HCEC 1CT (cell line): Measurements from ENCODE around the gene TTLL9.

ENCODE experiments used
- DNase-seq: peaks from one replicate; pipeline ENCODE4 v3.0.0-alpha.2; 2017

The TTLL9 gene

DNA sequence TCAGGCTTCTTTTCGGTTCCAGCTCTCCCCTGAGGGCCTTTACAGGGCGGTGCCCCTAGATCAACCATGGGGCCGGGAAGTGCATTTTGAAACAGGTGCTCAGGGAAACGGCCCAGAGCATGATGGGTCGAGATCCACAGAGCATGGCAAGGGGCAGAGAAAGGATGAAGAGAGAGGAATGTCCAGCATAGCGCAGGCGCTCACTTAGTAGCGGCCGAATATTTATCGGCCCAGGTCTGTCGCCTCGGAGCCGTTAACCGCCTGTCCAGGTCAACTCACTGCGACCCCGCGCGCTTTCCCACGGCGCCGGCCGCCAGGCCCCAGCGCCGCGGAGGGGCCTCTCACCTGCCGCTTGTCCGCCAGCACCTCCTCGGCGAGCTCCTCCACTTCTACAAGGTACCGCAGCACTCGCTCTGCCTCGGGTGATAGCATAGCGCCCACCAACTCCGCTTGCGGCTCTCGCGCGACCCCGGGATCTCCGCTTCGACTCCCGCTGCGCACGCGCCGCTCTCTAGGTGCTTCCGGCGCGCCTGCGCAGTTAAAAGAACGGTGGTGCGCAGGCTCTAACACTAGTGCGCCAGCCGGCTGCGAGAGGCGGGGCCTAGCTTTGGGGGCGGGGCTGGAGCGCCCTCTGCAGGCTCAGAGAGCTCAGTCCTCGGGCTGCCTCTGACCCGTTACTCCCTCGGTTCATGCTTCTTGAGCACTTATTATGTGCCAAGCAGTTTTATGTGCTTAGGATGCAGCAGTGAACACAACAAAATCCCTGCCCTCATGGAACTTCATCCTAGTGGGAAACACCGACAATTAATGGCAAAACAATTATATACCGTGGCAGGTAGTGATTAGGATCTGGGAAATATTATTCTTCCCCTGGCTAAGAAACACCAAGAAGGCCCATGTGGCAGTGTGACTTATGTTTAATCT lies 81.4 kb downstream of the TTLL9 start, which contains the start of gene PDRG1:
TSS of gene PDRG1 (minus strand) at position 517 of the 924 bp plus-strand sequence. CDS start at position 432, 85 bp downstream.
- DNase-seq, result peak; percentile 96

DNA sequence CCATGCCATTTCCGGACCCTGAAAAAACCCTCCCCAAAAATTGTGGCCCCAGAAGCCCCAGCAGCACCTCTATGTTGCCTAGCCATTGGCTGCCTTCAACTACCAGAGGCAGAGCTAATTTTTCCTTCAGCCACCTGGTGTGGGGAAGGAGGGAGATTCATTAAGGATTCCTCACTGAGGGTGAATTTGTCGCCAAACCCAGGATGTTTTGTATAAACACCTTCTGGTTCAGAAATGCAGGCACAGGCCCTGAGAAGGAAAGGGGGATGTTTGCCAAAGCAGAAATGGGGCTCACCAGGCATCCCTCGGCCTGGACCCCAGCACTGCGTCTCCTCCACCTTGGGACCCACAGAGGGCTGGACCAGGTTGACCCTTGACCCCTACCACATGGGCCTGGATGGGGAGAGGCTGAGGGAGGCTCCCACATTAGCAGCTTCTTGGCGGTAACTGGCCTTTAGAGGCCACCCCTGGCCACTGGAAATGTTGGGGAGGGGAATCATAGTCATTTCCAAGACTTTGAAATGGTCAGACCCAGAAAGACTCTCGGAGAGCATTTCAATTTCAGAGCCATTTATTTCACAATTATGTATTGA lies 83.2 kb downstream of the TTLL9 start:
- DNase-seq, result no peak

DNA sequence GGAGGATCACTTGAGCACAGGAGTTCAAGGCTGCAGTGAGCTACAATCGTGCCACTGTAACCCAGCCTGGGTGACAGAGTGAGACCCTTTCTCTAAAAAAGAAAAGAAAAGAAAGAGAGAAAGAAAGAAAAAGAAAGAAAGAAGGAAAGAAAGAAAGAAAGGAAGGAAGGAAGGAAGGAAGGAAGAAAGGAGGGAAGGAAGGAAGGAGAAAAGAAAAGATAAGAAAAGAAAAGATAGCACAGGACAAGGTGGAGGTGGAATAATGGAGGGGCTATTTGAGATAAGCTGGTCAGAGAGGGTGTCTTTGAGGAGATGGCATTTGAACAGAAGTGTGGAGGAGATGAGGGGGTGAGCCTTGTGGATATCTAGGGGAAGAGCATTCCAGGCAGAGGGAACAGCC lies 84.1 kb downstream of the TTLL9 start:
- DNase-seq, result no peak

DNA sequence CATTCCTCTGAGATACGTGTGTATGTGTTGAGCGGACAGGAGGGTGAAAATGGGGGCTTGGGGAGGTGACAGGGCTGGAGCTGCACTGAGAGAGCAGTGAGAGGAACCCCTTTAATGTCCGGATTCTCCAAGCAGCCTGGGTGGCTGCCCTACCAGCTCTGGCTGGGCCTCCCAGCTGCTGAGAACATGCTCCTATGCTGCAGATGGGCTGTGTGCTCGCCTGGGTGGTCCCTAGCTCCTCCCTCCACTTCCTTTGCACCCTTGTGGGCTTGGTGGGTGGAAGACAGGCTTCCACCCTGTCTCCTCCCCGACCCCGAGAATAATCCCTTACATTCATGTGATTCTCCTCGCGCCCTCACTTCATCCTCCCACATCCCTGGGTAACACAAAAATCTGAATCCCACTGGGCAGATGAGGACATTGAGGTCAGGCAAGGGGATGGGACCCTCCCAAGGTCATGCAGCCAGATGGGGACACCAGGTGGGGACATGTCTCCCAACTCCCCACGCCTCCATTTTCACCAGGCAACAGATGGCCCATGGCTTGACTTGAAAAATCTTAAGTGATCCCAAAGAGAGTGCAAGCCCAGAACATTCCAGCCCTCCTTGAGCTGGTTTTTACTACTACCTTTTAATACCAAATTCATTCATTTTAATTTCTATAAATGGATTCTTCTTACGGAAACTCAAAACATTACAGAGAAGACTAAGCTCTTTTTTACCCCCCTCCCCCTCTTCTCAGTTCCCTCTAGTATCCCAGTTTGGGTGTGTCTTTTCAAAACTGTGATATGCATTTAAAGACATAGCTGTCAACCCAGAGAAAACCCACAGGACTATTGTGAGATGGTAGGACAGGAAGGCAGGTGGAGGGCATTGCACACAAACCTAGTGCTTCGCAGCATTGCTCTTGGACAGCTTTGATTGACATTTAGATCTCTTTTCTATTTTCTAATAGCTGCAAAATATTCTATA lies 86.4 kb downstream of the TTLL9 start:
- DNase-seq, result no peak

DNA sequence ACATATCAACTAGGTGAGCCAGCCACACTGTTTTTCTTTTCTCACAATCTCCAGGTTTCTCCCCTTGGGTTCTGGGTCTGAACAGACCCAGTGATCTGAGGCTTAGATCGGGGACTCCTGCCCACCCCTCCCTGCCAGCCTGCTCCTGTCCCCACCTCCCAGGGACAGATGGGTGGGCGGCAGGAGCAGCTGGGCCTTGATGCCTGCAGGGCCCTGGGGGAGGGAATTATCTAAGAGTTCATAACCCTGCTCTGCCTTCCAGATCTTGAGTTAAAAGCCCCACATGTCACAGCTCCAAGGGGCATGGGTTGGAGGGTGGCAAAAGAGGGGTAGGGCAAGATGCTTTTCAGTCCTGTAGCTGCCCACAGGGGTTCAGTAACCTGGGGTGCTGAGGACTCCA lies 92.3 kb downstream of the TTLL9 start:
- no peak for DNase-seq

DNA sequence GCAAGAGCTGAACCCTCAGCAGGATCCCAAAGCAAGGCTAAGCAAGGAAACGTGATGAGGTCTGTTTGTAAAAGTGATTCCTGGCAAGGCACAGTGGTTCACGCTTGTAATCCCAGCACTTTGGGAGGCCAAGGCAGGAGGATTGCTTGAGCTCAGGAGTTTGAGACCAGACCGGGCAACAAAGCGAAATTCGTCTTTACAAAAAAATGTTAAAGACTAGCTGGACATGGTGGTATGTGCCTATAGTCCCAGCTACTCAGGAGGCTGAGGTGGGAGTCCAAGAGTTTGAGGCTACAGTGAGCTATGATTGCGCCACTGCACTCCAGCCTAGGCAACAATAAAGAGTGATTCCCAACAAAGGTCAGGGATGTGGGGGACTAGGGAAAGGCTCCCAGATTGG lies 93.5 kb downstream of the TTLL9 start:
- no peak for DNase-seq

DNA sequence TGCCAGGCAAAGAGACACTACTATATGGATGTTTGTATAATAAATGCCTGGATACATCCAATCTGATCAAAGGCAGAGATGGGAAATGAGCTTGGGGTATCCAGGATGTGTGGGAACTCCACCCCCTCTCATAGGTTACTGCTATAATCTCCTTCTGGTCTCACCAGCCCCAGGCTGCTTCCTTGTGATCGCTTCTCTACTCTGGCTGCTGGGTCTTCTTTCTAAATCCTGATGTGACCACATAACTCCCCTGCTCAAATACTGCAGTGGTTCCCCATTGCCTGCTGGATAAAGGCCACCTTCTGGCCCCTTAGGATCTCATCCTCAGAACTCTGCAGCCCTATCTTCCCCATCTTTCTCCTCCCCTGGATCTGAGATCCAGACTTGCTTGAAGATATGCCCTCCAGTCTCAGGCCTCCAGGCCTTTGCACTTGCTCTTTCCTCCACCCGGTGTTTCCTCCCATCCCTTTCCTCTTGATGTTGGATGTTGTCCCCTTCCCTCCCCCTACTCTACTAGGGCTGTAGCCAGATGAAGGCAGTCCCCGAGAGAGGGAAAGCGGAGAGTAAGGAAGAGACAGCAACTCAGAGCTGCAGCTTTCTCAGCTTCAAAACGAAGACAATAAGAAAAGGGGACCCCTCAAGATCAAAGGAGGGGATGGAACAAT lies 96.7 kb downstream of the TTLL9 start:
- no peak for DNase-seq

DNA sequence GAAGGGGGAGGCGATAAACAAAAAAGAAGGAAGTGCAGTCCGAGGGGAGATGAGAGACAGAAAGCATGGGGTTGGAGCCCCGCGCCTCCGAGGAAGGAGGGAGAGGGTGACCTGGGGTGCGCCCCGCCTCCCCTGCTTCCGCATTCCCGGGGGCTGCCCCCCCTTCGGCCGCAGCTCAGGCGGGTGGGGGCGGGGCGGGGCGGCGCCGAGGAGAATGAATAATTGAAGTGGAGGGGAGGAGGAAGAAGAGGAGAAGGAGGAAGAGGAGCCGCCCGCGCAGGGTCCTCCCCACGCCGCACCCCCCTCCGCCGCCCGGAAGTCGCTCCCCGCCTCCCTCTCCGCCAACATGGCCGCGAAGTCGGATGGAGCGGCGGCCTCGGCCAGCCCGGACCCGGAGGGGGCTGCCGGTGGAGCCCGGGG lies 97.4 kb downstream of the TTLL9 start, which contains the start of gene XKR7:
TSS of gene XKR7 (plus strand) at position 322 of the 420 bp plus-strand sequence. CDS start at position 347, 25 bp downstream.
- no peak for DNase-seq

DNA sequence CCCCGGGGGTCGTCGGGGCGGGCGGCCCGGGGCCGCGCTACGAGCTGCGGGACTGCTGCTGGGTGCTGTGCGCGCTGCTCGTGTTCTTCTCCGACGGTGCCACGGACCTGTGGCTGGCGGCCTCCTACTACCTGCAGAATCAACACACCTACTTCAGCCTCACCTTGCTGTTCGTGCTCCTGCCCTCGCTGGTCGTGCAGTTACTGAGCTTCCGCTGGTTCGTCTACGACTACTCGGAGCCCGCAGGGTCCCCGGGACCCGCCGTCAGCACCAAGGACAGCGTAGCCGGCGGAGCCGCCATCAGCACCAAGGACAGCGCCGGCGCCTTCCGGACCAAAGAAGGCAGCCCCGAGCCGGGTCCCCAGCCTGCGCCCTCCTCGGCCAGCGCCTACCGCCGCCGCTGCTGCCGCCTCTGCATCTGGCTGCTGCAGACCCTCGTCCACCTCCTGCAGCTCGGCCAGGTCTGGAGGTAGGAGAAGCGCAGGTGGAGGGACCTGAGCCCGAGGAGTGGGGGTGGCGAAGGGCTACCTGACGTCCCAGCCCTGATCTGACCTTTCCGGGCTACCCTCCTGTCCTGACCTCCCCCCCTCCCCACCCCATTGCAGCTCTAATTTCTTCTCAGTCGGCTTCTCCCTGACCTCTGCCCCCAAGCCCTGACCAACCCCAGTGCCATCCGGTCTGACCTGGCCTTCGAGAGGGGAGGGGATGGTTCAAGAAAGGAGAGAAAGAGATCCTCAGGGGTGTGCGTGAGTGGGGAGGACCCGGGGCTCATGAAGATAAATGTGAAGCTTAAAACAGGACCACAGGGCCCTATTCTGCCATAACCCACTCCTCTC lies 98.1 kb downstream of the TTLL9 start:
- peak; percentile 18 for DNase-seq

DNA sequence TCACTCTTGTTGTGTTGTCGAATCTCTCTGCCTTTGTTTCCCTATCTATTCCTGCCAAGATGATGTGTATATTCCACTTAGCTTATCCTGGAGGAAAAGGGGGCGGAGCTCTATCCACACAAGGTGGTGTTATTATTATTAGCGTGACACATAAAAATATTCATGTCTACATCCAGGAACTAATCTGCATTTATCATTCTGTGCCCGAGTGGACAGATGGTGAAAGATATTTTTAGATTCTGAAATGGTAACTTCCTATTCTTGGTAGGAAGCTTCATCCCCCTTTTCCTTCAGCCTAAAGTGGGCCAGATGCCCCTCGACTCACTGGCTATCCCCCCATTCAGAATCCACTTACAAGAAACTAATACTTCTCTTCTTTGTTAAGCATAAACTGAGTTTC lies 99.6 kb downstream of the TTLL9 start:
- DNase-seq, result no peak

DNA sequence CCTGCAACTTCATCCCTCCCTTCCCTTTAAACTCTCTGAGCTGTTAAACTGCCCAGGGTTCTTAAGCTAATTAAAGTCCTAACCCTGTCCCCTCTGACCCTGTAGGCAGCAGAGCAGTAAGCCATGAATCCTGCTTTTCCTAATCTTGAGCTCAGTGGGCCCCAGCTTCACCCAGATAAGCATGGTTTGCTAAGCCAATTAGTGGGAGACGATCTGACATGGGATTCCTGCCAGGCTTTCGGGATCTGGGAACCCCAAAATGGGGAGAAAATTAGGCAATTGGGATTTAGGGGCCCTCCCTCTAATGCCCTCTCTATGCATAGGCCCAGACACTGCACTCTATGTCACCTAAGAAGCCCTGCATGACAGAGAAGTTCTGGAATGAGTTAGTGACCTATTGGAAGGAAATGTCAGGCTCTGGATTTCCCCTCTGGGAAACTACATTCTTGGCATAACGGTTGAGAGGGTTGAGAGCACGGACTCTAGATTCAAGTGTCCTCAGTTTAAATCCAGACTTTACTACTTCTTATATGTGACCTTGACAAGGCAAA lies 102.1 kb downstream of the TTLL9 start:
- no peak for DNase-seq

DNA sequence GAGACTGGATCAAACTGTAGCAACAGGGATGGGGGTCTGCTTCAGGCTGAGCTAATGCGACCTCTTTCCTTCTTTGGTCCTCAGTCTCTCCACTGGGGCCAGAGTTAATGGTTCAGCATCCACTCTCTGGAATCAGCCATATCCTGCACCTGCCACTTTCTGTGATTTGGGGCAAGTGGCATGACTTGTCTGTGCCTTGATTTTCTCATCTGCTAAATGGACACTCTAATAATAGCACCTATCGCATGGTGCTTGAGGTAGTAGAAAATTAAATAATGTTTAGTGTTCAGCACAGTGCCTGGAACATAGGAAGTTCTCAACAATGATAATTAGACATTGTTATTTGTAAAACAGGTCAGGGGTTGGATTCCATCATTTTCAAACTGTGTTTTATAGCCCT lies 103.9 kb downstream of the TTLL9 start:
- no peak for DNase-seq

DNA sequence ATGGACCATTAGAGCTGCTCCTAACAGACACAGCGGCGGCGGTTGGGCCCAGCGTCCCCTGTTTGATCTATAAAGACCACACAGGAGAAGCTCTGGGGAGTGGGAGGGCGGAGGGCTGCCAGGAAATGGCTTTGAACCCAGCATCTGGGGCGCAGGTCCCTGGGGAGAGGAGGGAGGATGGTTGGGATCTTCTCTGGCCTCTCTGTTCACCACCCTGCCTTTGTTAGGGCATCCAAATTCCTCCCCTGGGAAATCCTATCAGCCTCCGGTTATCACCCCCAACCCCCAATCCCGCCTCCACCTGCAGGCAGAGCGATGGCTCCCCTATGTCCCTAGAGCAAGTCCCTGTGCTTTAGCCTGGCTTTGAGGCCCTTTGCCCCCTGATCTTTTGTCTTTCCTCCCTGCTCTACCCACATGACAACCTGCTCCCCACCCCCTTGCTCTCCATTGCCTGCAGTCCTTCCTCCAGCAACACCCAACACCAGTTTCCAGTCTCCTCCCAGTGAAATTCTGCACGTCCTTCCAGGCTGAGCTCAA lies 104.6 kb downstream of the TTLL9 start:
- no peak for DNase-seq

DNA sequence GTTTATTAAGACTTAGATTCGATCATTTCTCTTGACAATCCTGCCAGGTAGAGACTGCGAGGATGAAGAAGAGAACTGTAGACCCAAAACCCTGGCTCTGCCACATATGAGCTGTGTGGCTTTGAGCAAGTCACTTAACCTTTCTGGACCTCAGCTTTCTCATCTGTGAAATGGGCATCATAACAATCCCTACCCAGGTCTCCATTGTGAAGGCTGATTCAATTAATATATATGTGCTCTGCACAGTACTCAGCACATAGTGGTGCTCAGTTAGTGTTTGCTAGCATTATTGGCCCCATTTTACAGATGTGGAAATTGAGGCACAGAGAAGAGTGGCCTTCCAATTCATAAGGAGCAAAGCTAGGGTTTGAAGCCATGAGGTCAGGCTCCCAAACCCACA lies 105.4 kb downstream of the TTLL9 start:
- DNase-seq, result no peak

DNA sequence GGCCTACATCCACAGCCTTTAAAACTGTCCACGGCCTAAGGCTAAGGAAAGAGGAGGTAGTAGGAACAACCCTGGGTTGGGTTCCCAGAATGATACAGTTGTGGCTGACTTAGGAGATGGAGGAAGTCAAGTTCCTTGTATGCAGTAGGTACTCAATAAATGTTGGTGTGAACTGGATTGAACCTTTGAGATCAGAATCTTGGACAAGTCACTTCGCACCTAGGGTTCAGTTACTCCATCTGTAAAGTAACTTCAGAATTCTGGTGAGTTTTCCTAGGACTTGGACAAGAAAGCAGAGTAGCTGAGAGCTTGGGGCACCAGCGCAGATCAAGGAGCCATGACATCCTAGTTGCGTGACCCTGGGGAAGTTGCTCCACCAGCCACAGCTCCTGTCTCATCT lies 106.6 kb downstream of the TTLL9 start:
- DNase-seq, result no peak

DNA sequence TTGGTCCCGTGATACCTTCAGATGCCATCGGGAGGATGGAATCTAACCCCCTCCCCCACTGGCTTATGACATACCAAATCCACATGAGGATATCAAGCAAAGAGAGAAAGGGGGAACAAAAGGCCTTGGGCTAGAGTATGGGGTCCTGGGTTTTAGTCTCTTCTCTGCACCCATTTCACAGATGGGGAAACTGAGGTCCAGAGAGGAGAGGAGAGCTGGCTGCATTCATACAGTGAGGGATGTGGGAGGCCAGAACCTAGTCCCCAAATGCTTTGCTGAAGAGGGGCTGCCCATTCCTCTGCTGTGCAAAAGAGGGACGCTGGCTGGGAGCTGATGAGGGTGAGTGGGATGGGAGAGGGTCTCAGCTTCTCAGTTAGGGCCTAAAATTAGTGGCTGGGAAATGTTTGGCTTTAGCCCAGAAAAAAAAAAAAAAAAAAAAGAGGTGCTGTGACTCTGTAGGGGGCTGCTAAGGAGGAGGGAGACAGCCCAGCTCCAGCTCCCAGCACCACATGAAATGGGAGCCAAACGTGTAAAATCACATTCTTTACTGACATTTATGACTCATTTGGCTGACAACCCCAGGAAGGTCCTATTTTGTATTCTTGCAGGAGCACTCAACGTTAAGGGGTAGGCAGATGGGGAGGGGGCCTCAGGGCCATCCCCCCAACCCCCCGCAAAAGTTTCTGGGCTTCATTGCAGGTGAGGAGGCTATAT lies 109.4 kb downstream of the TTLL9 start:
- no peak for DNase-seq

DNA sequence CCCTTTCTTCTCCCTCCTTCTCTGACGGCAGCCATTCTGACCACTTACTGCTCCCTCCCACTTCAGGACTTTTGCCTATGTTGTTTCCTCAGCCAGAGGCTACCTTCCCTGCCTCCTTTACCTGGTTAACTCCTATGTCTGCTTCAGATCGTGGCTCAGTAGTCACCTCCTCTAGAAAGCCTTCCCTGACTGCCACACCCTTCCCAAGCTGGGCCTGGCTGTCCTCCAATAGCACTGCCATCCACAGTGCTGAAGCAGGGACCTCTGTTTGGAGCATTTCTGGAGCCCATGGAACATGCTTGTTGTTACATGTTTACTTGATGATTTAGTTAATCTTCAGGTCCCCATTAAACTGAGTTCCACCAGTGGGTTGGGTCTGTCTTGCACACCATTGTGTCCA lies 111.3 kb downstream of the TTLL9 start:
- no peak for DNase-seq

DNA sequence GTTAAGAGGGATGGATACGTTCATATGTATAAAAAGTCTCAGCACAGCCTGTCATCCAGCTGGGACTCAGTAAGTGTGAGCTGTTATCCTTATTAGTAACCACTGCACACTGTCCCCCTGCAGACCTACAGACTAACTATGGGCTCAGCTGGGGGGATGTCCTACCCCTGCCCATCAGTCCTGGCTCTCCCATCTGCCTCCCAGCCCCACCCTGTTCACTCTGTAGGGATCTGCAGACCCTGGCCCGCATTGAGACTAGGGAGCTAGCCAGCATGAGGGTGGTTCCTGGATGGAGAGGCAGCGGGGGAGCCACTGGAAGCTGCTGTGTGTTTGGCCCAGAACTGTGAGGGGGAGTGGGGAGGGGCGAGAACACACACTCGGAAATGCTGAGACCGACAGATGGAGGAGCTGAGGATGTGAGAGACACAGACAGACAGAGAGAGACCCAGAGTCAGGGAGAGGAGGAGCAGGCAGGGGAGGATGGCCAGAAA lies 114.6 kb downstream of the TTLL9 start:
- DNase-seq, result no peak

DNA sequence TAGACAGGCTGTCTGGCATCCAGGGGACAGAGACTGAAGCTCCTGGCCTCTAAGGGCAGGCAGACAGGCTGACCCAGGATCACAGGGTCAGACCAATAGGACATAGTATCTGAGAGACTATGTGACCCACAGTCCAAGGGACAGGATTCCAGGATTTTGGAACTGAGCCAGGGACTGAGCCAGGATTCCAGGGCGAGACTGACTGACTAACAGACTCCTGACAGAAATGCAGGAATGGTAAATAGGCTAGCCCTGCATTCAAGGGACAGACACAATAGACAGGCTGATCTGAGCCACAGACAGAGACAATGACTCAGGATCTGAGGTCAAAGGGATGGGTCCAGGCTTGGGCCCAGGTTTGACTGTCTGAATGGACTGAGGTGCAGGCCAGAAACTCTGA lies 117.3 kb downstream of the TTLL9 start:
- no peak for DNase-seq

DNA sequence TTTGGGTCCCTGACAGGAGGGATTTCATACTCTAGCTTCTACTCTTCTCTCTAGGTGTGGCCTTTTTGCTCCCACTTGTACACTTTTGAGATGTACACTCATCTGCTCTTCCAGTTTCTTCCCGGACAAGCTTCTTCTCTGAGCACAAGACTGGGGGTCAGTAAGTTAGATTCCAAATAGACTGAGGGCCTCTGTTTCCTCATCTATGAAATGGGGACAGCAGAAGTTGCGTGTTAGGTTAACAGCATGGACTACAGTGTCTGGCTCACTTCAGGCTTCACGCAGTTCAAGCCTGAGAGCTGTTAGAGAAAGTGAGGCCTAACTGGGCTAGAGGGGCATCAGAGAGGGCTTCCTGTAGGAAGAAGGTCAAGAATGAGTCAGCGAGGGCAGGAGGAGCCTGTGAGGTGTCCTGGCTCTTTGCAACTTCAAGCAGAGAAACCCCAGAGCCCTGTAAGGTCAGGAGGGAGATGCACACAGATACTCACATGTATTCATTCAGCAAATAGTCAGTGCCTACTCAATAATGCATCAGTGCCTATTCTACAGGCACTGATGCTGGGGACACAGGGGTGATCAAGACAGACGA lies 118.1 kb downstream of the TTLL9 start:
- DNase-seq, result no peak
